ENCODE results near the gene RNF114.

Gene RNF114

GRCh38 chr20:49982072-49982345 is 45.8 kb downstream of the RNF114 start:
- no peak for TF ChIP-seq GATA2 (IDR thresholded peaks at IDR 0.05; ENCODE audit: low read depth, low read length)
- no peak for TF ChIP-seq GATA3 (IDR thresholded peaks at IDR 0.05; ENCODE audit: low read depth, low read length)

GRCh38 chr20:49982346-49983122 is 46.3 kb downstream of the RNF114 start, which contains the start of gene SNAI1:
SNAI1 (plus strand) TSS chr20:49982980; CDS start chr20:49983060, 80 bp downstream.
- no peak for TF ChIP-seq GATA3 (IDR thresholded peaks at IDR 0.05; ENCODE audit: low read depth, low read length)
- no peak for TF ChIP-seq GATA2 (IDR thresholded peaks at IDR 0.05; ENCODE audit: low read depth, low read length)

DNA sequence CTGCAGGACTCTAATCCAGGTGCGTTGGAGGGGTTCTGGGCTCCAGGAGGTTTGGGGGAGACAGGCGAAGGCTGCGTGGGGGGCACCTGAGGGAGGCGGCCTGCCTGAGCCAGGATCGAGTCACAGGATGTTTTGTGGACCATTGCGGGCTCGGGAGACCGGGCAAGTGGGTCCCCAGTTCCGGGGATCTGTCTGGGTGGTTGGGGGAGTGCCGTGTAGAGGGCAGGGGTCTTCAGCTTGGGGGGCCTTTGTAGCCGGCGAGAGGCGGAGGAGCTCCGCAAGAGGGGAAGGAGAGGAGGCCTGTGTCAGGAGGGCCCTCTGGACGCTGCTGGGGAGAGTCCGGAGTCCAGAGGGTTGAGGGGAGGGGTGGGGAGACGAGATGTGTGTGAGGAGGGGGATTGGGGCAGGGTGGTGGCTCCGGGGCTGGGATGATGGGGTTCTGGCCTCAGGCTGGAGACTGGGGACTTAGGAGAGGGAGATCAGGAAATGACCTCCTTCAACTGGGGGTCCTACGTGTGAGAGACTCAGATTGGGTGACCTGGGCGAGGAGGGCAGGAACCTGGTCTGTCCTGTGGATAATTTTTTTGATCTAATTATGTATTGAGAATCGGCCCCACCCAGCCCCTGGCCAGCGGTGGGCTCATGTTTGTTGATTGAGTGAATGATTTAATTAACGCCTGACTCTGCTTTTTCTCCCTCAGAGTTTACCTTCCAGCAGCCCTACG is 47.1 kb downstream of the RNF114 start:
- no peak for TF ChIP-seq GATA2 (IDR thresholded peaks at IDR 0.05; ENCODE audit: low read depth, low read length)
- TF ChIP-seq GATA3 (IDR thresholded peaks at IDR 0.05; ENCODE audit: low read depth, low read length) = no peak

- TF ChIP-seq GATA3 (IDR thresholded peaks at IDR 0.05; ENCODE audit: low read depth, low read length) (no peak), GATA2 (IDR thresholded peaks at IDR 0.05; ENCODE audit: low read depth, low read length) (no peak)
Observed at GRCh38 chr20:49983848-49984408, 47.7 kb downstream of the RNF114 start.

DNA sequence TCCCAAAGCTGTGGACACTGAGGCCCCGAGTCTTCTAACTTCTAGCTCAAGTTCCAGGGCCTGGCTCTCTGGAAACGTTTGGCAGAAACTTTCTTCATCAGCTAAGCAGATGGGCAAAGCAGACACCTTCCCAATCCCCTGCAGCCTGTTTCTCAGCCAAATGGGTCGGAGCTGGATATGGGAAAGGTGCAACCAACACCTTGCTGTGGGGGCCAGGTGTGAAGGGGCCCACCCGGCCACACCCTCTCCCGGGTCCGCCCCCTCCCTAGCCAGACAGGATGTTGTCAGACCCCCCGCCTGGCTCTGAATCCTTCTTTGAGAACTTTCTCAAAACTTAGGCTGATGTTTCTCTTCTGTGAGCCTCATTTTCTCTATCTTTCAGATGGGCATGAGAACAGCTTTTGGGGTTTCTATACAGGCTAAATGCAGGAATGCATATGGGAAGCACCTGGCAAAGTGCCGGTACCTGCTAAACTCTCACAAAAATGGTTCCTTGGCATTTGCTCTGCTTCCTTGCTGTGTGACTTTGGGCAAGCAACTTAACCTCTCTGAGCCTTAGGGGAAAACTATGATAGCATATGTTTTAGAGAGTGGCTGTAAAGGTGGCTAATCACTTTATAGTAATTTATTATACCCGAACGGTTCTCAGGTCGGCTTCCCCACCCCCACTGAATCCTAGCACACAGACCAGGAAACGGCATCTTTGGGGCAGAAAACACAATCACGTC is 48.4 kb downstream of the RNF114 start:
- TF ChIP-seq GATA2 (IDR thresholded peaks at IDR 0.05; ENCODE audit: low read depth, low read length) = no peak
- no peak for TF ChIP-seq GATA3 (IDR thresholded peaks at IDR 0.05; ENCODE audit: low read depth, low read length)

DNA sequence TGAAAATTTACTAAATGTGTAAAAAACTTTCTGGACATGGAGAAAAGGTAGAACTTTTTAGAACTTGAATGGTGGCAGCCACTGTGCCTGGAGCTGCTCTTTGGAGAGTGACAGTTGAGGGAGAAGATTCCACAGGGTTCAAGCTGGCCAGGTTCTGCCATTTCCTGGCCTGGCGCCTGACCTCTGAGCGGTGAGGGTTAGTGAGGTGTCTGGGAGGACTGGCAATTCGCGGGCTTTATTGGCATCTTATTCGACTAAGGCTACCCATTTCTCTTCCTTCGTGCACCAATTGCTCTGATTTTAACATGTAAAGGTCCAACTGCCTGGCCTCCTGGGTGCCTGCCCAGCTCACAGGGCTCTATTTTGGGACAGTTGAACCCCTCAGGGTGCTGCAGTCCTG is 49.0 kb downstream of the RNF114 start:
- TF ChIP-seq GATA3 (IDR thresholded peaks at IDR 0.05; ENCODE audit: low read depth, low read length) (no peak), GATA2 (IDR thresholded peaks at IDR 0.05; ENCODE audit: low read depth, low read length) (no peak)

GRCh38 chr20:49985617-49986016 is 49.4 kb downstream of the RNF114 start:
- TF ChIP-seq GATA3 (IDR thresholded peaks at IDR 0.05; ENCODE audit: low read depth, low read length) (no peak), GATA2 (IDR thresholded peaks at IDR 0.05; ENCODE audit: low read depth, low read length) (no peak)

- no peak for TF ChIP-seq GATA2 (IDR thresholded peaks at IDR 0.05; ENCODE audit: low read depth, low read length)
- TF ChIP-seq GATA3 (IDR thresholded peaks at IDR 0.05; ENCODE audit: low read depth, low read length) = no peak
Observed at GRCh38 chr20:49986049-49986448, 49.9 kb downstream of the RNF114 start.

- TF ChIP-seq GATA2 (IDR thresholded peaks at IDR 0.05; ENCODE audit: low read depth, low read length) = no peak
- no peak for TF ChIP-seq GATA3 (IDR thresholded peaks at IDR 0.05; ENCODE audit: low read depth, low read length)
Observed at GRCh38 chr20:49987015-49987867, 51.0 kb downstream of the RNF114 start.

- TF ChIP-seq GATA3 (IDR thresholded peaks at IDR 0.05; ENCODE audit: low read depth, low read length) = no peak
- TF ChIP-seq GATA2 (IDR thresholded peaks at IDR 0.05; ENCODE audit: low read depth, low read length) = no peak
Observed at GRCh38 chr20:49987868-49988690, 51.9 kb downstream of the RNF114 start.

DNA sequence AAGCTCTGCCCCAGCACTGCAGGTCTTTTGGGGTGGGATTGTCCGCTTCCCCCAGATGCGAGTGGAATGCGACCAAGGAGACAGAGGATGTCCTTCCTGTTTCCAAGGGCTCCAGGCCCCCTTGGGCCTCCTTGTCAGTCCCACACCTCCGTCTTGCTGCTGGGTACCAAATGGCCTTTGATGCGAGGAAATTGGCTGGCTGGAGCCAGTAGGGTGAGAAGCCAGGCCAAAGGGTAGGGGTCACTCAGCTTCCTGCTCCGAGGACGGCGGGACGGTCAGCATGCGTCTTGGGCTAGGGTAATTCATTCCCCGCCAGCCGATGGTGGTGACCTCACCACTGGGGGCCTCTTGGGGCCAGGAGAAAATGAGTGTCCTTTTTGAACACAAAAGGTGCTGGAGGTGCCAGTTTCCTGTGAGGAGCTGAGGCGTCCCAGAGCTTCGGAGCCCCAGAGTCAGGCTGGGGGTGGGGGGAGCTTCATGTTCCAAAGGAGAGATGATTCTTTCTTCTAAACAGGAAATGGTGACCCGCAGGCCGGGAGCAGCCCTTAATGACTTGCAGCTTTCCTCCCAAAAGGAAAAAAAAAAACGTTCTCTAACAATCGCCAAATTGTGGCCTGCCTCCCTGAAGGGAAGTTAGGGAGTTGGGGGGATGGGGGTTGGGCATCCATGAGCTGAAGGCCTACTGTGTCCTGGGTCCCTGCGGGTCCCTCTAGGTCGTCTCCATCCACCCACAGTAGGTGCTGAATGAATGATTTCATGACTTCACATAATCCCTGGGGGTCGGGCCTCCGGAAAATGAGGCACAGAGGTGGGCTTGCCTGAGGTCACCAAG is 53.3 kb downstream of the RNF114 start:
- TF ChIP-seq GATA3 (IDR thresholded peaks at IDR 0.05; ENCODE audit: low read depth, low read length) = no peak
- no peak for TF ChIP-seq GATA2 (IDR thresholded peaks at IDR 0.05; ENCODE audit: low read depth, low read length)

DNA sequence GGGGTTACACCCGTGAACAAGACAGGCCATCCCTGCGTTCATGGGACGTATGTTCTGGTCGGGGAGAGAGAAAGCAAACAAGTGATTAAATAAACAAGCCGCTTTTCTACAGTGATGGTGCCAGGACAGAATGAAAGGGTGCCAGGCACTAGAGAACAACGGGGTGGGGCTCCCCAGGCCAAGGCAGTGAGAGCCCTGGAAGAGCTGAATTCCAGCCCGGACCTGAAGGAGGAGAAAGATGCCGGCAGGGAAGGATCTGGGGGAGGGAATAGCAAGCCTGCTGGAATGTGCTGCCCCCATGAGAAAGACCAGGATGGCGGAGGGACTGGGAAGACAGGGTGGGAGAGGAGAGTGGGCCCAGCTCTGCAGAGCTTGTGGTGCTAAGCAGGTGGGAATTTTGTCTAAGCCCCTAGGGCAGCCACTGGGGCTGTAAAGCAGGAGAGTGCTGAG is 54.1 kb downstream of the RNF114 start:
- TF ChIP-seq GATA3 (IDR thresholded peaks at IDR 0.05; ENCODE audit: low read depth, low read length) (no peak), GATA2 (IDR thresholded peaks at IDR 0.05; ENCODE audit: low read depth, low read length) (no peak)

Data from SH-SY5Y (cell line).